GM12874 (cell line): ENCODE measurements around the gene TMCC3.

Source experiments
- TF ChIP-seq, protein P1 (sequence below): IDR thresholded peaks from 2 replicates; pipeline ENCODE4 v1.5.1; 2011; ENCODE audit warnings: low read depth, mild to moderate bottlenecking, control low read depth, low read length, moderate library complexity; ENCODE audit not compliant: insufficient read depth

The TMCC3 gene

DNA sequence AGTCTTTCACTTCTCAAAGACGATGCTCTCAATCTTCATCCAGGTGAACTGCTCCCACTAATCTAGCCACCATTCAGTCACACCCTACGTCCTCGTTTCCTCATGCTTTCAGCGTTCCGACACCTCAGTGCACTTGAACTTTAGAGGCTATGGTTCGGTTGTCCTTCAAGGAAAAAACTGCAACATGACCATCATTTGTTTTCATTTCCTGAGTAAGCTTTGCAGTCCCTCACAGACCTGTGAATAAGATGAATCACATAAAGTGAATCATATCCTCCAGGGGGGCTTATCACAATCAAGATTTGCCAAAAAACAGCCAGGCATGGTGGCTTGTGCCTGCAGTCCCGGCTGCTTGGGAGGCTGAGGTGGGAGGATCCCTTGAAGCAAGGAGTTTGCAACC, 80.2 kb downstream of the TMCC3 start:
- TF ChIP-seq, protein P1, sequence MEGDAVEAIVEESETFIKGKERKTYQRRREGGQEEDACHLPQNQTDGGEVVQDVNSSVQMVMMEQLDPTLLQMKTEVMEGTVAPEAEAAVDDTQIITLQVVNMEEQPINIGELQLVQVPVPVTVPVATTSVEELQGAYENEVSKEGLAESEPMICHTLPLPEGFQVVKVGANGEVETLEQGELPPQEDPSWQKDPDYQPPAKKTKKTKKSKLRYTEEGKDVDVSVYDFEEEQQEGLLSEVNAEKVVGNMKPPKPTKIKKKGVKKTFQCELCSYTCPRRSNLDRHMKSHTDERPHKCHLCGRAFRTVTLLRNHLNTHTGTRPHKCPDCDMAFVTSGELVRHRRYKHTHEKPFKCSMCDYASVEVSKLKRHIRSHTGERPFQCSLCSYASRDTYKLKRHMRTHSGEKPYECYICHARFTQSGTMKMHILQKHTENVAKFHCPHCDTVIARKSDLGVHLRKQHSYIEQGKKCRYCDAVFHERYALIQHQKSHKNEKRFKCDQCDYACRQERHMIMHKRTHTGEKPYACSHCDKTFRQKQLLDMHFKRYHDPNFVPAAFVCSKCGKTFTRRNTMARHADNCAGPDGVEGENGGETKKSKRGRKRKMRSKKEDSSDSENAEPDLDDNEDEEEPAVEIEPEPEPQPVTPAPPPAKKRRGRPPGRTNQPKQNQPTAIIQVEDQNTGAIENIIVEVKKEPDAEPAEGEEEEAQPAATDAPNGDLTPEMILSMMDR = no peak

DNA sequence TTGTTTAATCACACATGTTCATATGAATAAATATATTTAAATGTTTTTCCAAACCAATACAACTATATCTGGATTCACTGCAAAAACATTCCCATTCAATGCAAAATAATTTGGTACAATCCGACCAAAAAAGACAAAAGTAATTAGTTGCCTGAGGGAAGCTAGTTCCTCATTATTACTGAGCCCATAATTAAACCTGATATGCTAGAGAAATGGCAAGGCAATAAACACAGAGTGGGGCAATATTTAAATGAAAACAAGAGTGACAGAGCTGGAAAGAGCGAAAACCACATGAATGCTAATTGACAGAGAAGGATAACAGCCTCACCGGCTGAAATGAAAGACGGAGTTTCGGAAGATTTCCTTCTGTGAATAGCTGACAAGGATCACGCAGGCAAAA, 82.6 kb downstream of the TMCC3 start:
- TF ChIP-seq, protein P1 = no peak

DNA sequence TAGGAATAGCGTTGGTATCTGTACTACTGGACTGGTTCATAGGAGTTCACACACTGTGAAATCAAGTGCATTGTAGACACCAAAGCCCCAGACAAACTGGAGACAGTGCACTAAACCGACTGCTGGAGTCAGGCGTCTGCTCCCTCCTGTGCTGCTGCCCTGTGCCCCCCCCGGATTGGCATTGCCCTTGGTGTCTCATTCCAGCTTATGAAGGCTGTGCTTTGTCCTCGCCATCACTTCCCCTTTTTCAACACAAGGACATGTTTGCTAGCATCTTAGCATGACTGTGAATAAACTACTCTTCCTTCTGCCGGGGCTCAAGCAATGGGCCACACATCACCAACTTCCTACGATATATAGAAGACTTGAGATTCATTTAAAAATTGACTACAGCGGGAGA, 84.0 kb downstream of the TMCC3 start:
- TF ChIP-seq, protein P1 = no peak

DNA sequence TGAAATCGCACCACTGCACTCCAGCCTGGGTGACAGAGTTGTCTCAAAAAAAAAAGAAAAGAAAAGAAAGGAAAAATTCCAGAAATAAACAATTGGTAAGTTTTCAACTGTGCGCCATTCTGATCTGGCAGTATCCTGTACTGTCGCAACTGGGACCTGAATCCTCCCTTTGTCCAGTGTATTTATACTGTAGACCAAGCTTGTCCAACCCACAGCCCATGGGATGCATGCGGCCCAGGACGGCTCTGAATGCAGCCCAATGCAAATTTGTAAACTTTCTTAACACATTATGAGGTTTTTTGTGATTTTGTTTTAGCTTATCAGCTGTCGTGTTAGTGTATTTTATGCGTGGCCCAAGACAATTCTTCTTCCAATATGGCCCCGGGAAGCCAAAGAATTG, 84.7 kb downstream of the TMCC3 start:
- TF ChIP-seq, protein P1 = no peak

DNA sequence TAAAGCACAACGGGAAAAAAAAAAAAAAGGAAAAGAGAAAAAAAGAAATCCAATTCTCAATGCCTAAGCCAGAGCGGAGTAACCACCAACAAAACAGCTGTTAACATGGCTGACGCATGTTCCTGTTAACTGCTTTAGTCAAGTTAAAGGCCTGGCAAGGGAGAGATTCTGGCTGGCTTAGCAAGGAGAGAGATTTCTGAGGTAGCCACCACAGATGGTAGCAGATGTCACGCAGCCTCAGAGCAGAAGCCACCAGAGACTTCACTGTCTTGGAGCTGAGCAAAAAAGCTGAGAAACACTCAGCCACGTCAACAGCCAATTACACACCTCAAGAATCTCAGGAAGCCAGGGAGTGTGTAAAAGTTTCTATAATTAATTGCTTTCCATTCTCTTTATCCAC, 87.1 kb downstream of the TMCC3 start:
- TF ChIP-seq, protein P1 = no peak

DNA sequence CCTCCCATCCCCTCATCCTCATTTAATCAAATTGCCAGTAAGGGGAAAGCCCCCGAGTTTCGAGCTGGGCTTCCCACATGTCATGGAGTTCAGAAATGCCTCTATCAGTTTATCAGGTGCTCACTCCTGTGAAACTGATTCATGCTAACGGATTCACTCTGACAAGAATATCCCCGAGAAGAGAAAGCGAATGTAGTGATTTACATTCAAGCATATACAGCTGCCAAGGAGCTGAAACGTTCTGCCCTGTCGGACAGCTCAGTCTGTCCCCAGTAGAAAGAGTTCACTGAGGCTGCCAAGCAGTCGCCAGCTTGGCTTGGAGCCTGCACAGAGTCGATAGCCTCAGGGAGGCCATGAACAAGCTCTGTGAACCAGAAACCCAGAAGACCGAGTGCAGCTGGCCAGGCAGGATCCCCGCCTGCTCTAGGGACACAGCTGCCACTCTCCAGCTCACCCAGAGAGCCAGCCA, 88.4 kb downstream of the TMCC3 start:
- TF ChIP-seq, protein P1 = no peak

DNA sequence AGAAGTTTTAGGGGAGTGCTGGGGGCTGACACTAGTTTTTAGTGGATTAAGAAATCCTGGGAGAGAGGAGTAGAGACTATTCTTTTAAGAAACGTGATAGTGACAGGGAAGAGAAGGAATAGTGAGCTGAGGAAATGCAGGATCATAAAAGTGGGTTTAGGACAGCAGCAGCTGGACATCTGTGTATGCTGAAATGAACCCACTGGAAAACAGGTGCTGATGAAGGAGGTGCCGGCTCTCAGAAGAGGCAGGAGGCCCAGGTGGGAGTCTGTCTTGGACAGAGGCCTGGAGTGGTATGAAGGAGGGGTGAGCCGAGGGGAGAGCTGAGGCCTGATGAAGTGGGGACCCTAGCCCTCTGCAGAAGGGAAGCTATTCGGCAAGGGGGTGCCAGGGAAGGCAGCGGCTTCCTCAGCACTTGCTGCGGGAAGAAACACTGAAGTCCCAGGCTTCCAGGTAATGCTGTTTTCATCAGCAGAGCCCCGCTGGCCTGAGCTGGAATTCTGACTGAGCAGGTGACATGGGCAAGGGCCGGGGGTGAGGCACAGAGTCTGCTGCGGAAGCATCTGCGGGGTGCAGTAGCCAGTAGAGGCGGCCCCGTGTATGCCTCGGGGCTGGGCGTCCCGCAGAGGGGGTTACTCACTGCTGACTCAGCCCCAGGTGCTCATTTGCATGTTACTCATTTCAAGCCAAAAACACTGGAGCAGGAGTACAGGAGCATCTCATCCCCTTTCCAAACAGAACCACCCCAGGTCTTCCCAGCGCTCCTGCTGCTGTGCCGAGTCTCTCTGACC, 89.7 kb downstream of the TMCC3 start:
- TF ChIP-seq, protein P1 = no peak
